ENCODE data around the gene ICOS.

DNA sequence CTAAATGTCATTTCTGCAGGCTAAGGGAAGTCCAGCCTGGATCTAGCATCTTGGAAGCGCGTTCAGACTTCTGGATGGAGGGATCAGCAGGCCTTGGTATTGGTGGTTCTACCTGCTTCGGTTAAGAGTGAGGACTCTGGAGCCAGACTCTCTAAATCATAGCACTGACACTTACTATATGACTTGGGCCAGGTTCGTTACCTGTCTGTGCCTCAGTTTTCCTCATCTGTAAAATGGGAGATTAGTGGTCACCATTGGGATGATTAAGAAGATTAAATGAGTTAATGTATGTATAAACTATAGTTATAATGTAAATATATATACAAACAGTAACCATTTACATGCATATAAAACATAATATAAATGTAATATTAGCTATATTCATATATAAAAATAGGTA is 995 bp upstream of the ICOS start:
- TF ChIP-seq CTCF (conservative IDR thresholded peaks at IDR 0.05) (no peak), EZH2 (IDR thresholded peaks at IDR 0.05; ENCODE audit: low read depth) (no peak)

All from PC-9 (cell line).